Osteoblast (primary cell): ENCODE measurements around the gene CX3CL1. TPM values are rescaled to one million over a fixed set of nuclear protein-coding genes. Genes with fewer than 3 reads are reported as not detected.

Experiments
- DNase-seq: peaks from one replicate; pipeline ENCODE4 v3.0.0; 2011; ENCODE audit warnings: low spot score, mixed read lengths; ENCODE audit not compliant: insufficient read length; ENCODE audit errors: missing footprints
- H2AFZ ChIP-seq: 2 replicates; pipeline ENCODE4 v1.6.0; 2011; ENCODE audit warnings: mild to moderate bottlenecking, low read length
- H3K27ac ChIP-seq: 2 replicates; pipeline ENCODE4 v1.5.1; 2011; ENCODE audit warnings: mild to moderate bottlenecking, low read depth, low read length, moderate library complexity
- H3K27me3 ChIP-seq: 2 replicates; pipeline ENCODE4 v1.6.0; 2012; ENCODE audit warnings: mild to moderate bottlenecking, control low read depth, inconsistent platforms, low read length, moderate library complexity; ENCODE audit not compliant: insufficient read depth
- H3K36me3 ChIP-seq: 2 replicates; pipeline ENCODE4 v1.5.1; 2011; ENCODE audit warnings: mild to moderate bottlenecking, low read length, control low read depth, moderate library complexity; ENCODE audit not compliant: insufficient read depth
- H3K4me1 ChIP-seq: 2 replicates; pipeline ENCODE4 v1.5.1; 2011; ENCODE audit warnings: mild to moderate bottlenecking, low read length, control low read depth, moderate library complexity; ENCODE audit not compliant: insufficient read depth
- H3K4me2 ChIP-seq: 2 replicates; pipeline ENCODE4 v1.6.0; 2011; ENCODE audit warnings: mild to moderate bottlenecking, low read length; ENCODE audit not compliant: insufficient read depth
- H3K4me3 ChIP-seq: fragments of 200-600 bp; sonication (generic); 3 replicates; pipeline ENCODE4 v1.5.1; 2012; ENCODE audit warnings: mild to moderate bottlenecking, low read length, inconsistent platforms; ENCODE audit not compliant: insufficient read depth
- H3K79me2 ChIP-seq: 2 replicates; pipeline ENCODE4 v1.6.0; 2012; ENCODE audit warnings: mild to moderate bottlenecking, low read length, control low read depth, inconsistent platforms; ENCODE audit not compliant: insufficient read depth
- H3K9me3 ChIP-seq: 2 replicates; pipeline ENCODE4 v1.5.1; 2011; ENCODE audit warnings: low read depth, low read length, control low read depth
- H4K20me1 ChIP-seq: 2 replicates; pipeline ENCODE4 v1.6.0; 2012; ENCODE audit warnings: mild to moderate bottlenecking, low read length, control low read depth; ENCODE audit not compliant: insufficient read depth
- total RNA-seq: library from RNA; depleted of rRNA; stranded (reverse); fragments of >200 nt; gene quantifications from 2 replicates; pipeline ENCODE4 v1.2.3, GENCODE V29; 2012
- TF ChIP-seq, protein P1 (sequence below): IDR thresholded peaks from 2 replicates; pipeline ENCODE4 v1.5.1; 2011; ENCODE audit warnings: mild to moderate bottlenecking, low read depth, low read length, moderate library complexity; ENCODE audit errors: extremely low read depth

CX3CL1 gene
- total RNA-seq, 1 donor = not detected

DNA sequence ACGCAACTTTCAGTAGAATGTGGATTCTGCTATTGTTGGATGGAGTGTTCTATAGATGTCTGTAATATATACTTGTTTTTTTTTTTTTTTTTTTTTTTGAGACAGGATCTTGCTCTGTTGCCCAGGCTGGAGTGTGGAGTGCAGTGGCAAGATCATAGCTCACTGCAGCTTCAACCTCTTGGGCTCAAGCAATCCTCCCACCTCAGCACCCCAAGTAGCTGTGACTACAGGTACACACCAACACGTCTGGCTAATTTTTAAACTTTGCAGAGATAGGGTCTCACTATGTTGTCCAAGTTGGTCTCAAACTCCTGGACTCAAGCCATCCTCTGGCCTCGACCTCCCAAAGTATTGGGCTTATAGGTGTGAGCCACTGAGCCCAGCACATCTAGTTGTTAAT is 40.9 kb upstream of the CX3CL1 start:
- TF ChIP-seq, protein P1, sequence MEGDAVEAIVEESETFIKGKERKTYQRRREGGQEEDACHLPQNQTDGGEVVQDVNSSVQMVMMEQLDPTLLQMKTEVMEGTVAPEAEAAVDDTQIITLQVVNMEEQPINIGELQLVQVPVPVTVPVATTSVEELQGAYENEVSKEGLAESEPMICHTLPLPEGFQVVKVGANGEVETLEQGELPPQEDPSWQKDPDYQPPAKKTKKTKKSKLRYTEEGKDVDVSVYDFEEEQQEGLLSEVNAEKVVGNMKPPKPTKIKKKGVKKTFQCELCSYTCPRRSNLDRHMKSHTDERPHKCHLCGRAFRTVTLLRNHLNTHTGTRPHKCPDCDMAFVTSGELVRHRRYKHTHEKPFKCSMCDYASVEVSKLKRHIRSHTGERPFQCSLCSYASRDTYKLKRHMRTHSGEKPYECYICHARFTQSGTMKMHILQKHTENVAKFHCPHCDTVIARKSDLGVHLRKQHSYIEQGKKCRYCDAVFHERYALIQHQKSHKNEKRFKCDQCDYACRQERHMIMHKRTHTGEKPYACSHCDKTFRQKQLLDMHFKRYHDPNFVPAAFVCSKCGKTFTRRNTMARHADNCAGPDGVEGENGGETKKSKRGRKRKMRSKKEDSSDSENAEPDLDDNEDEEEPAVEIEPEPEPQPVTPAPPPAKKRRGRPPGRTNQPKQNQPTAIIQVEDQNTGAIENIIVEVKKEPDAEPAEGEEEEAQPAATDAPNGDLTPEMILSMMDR = no peak
- Histone ChIP-seq H2AFZ (no peak overlapping the region), H3K36me3 (no peaks in the 10 kb centered on the region), H3K4me3 (no peak overlapping the region), H3K4me1 (no peaks in the 10 kb centered on the region), H4K20me1 (no peaks in the 10 kb centered on the region), H3K9me3 (no peaks in the 10 kb centered on the region), H3K4me2 (no peak overlapping the region), H3K79me2 (no peaks in the 10 kb centered on the region), H3K27ac (no peak overlapping the region), H3K27me3 (peaks cover 15% of the 10 kb centered on the region)
- no peak for DNase-seq

- Histone ChIP-seq H3K4me1 (no peaks in the 10 kb centered on the region), H3K27me3 (peaks cover 20% of the 10 kb centered on the region), H2AFZ (no peak overlapping the region)
Measured at GRCh38 chr16:57333402-57333801, 38.9 kb upstream of the CX3CL1 start.

GRCh38 chr16:57335366-57335765 is 36.9 kb upstream of the CX3CL1 start:
- DNase-seq = no peak
- Histone ChIP-seq H3K27me3 (peaks cover 24% of the 10 kb centered on the region), H3K79me2 (no peaks in the 10 kb centered on the region), H3K4me1 (no peaks in the 10 kb centered on the region), H3K27ac (no peak overlapping the region), H3K4me2 (no peak overlapping the region), H3K36me3 (no peaks in the 10 kb centered on the region), H3K9me3 (no peaks in the 10 kb centered on the region), H3K4me3 (no peak overlapping the region), H2AFZ (no peak overlapping the region), H4K20me1 (no peaks in the 10 kb centered on the region)
- TF ChIP-seq, protein P1 = no peak

More at GRCh38 chr16:57333402-57333801, 38.9 kb upstream of the CX3CL1 start:
- DNase-seq = peak; percentile 36
- TF ChIP-seq, protein P1 = no peak
- no peaks in the 10 kb centered on the region for H3K9me3 ChIP-seq
- no peaks in the 10 kb centered on the region for H4K20me1 ChIP-seq
- no peak overlapping the region for H3K4me2 ChIP-seq
- H3K4me3 ChIP-seq = no peak overlapping the region
- H3K79me2 ChIP-seq = no peaks in the 10 kb centered on the region
- no peaks in the 10 kb centered on the region for H3K36me3 ChIP-seq
- H3K27ac ChIP-seq = no peak overlapping the region

DNA sequence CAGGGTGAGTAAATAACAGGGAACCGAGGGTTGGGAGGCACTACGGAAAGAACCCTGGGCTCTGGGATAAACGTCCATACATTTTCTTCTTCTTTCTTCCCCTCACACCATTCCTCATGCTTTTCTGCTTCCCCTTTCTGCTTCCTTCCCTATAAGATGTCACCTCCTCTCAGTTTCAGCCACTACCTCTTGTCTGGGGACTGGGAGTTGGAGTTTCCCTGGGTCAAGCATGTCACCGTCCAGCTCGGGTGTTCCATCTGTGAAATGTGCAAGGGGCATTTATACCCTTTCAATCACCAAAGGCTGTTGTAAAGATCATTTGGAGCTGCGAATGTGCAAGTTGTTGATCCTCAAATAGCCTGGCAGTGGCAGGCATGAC is 31.2 kb upstream of the CX3CL1 start:
- H3K4me2 ChIP-seq = peak overlapping the region; percentile 43
- H3K36me3 ChIP-seq = no peaks in the 10 kb centered on the region
- no peak overlapping the region for H3K4me3 ChIP-seq
- no peak overlapping the region for H2AFZ ChIP-seq
- TF ChIP-seq, protein P1 = no peak
- H4K20me1 ChIP-seq = peaks cover 4% of the 10 kb centered on the region
- no peaks in the 10 kb centered on the region for H3K9me3 ChIP-seq
- peak overlapping the region; percentile 16 for H3K27ac ChIP-seq
- no peak for DNase-seq
- H3K27me3 ChIP-seq = peaks cover 24% of the 10 kb centered on the region
- H3K79me2 ChIP-seq = no peaks in the 10 kb centered on the region
- H3K4me1 ChIP-seq = peaks cover 16% of the 10 kb centered on the region
